NT2/D1 (cell line): ENCODE results near the gene PTPN14.

Source experiments
- YY1 ChIP-seq: IDR thresholded peaks from 2 replicates; pipeline ENCODE4 v1.6.1; 2011; ENCODE audit not compliant: insufficient read length, insufficient read depth
- ZNF274 ChIP-seq: IDR thresholded peaks from 2 replicates; pipeline ENCODE4 v1.6.1; 2011; ENCODE audit warnings: mild to moderate bottlenecking, low read depth, low read length

DNA sequence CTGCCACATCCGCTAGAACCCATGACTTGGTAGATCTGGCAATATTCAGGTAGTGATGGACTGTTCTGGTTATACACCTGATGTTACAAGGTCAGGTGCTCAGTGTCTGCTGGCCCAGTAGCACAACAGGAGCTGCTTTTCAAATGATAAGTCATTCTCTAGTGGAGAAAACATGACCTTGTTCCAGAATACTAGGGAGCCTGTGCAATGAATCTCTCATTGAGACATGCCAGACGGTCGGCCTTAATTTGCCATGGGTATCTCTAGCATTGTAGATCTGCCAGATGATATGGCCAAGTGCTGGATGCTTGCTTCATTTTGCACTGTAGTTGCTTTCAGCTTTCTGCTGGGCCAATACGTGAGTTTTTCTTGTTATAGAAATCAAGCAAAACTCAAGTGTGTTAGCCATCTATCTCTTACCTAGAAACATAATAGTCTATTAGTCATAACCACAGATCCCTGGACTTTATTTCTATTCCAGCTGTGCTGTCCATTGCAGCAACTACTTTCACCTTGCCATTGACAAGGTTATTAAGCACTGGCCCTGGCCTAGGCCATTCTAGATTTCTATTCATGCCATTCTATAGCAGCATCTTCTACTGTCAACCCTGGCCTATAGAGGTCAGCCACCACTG is 37.7 kb upstream of the PTPN14 start:
- no peak for TF ChIP-seq YY1
- TF ChIP-seq ZNF274, result no peak
